Lower leg skin (tissue), 3 donors: ENCODE results near the gene VAT1L.

Experiments
- POLR2A ChIP-seq, 2 donors: fragments of 450-650 bp; IDR thresholded peaks; one replicate each; pipeline ENCODE4 v1.6.1; 2016 to 2017; ENCODE audit warnings: antibody characterized with exemption in 2 of 2, mild to moderate bottlenecking in 1 of 2, moderate library complexity in 1 of 2
- TF ChIP-seq, protein P1 (sequence below), 3 donors: fragments of 450-650 bp; IDR thresholded peaks; one replicate each; pipeline ENCODE4 v1.5.1; 2016; ENCODE audit warnings: antibody characterized with exemption in 3 of 3, mild to moderate bottlenecking in 3 of 3, moderate library complexity in 2 of 3

DNA sequence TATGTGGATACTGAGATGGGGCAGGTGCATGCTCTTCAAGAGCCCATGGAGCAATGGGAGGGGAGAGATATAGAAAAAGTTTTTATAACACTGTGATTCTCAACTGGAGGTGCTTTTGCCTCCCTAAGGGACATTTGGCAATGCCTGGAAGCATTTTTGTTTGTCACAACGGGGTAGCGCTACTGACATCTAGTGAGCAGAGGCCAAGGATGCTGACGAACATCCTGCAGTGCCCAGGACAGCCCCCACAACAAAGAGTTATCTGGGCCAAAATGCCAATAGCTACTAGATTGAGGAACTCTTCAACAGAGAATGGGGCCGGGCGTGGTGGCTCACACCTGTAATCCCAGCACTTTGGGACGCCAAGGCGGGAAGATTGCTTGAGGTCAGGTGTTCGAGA, 166.8 kb downstream of the VAT1L start:
- TF ChIP-seq, protein P1, sequence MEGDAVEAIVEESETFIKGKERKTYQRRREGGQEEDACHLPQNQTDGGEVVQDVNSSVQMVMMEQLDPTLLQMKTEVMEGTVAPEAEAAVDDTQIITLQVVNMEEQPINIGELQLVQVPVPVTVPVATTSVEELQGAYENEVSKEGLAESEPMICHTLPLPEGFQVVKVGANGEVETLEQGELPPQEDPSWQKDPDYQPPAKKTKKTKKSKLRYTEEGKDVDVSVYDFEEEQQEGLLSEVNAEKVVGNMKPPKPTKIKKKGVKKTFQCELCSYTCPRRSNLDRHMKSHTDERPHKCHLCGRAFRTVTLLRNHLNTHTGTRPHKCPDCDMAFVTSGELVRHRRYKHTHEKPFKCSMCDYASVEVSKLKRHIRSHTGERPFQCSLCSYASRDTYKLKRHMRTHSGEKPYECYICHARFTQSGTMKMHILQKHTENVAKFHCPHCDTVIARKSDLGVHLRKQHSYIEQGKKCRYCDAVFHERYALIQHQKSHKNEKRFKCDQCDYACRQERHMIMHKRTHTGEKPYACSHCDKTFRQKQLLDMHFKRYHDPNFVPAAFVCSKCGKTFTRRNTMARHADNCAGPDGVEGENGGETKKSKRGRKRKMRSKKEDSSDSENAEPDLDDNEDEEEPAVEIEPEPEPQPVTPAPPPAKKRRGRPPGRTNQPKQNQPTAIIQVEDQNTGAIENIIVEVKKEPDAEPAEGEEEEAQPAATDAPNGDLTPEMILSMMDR (IDR thresholded peaks at IDR 0.05): no peak
- TF ChIP-seq POLR2A (IDR thresholded peaks at IDR 0.05): no peak
